Bronchial epithelial cell (primary cell): ENCODE results near the gene PPARA. TPM values are rescaled to one million over a fixed set of nuclear protein-coding genes. Genes with fewer than 3 reads are reported as not detected.

ENCODE experiments used
- DNase-seq: peaks from one replicate; pipeline ENCODE4 v3.0.0-alpha.2; 2010; ENCODE audit warnings: low read depth
- FAIRE-seq: peaks from 2 replicates; lab custom pipeline; 2011; peaks lifted over from hg19 to GRCh38; lab: Jason Lieb, UNC
- H3K27me3 ChIP-seq: 2 replicates; pipeline ENCODE4 v1.5.1; 2011; ENCODE audit warnings: low read length; ENCODE audit not compliant: control insufficient read depth, insufficient read depth
- H3K36me3 ChIP-seq: 2 replicates; pipeline ENCODE4 v1.5.1; 2011; ENCODE audit warnings: low read length; ENCODE audit not compliant: control insufficient read depth, insufficient read depth
- H3K4me3 ChIP-seq: 2 replicates; pipeline ENCODE4 v1.5.1; 2011; ENCODE audit warnings: mild to moderate bottlenecking, low read depth, low read length, control low read depth
- CTCF ChIP-seq: IDR thresholded peaks from 2 replicates; pipeline ENCODE4 v1.5.1; 2011; ENCODE audit warnings: mild to moderate bottlenecking, moderate library complexity, low read length, control low read depth, inconsistent platforms; ENCODE audit not compliant: insufficient read depth, severe bottlenecking
- total RNA-seq: library from RNA; depleted of rRNA; stranded (reverse); fragments of >200 nt; gene quantifications from 2 replicates; pipeline ENCODE4 v1.2.1, GENCODE V29; 2014

The PPARA gene
- total RNA-seq, 1 donor from 2014 or later = 10.5 TPM

- Histone ChIP-seq H3K36me3 (peaks cover 11% of the 10 kb centered on the region), H3K4me3 (no peak overlapping the region), H3K27me3 (no peaks in the 10 kb centered on the region)
- TF ChIP-seq CTCF = no peak
- DNase-seq (no peak), FAIRE-seq (no peak)
These were observed 124.1 kb downstream of the PPARA start for GRCh38 chr22:46274381-46274780.

GRCh38 chr22:46275455-46276122 is 125.3 kb downstream of the PPARA start:
- no peak for TF ChIP-seq CTCF
- H3K27me3 ChIP-seq = no peaks in the 10 kb centered on the region
- H3K36me3 ChIP-seq = peaks cover 13% of the 10 kb centered on the region
- no peak for FAIRE-seq
- no peak for DNase-seq
- H3K4me3 ChIP-seq = no peak overlapping the region

GRCh38 chr22:46276563-46276962 is 126.2 kb downstream of the PPARA start:
- TF ChIP-seq CTCF = no peak
- no peaks in the 10 kb centered on the region for H3K27me3 ChIP-seq
- H3K36me3 ChIP-seq = peaks cover 14% of the 10 kb centered on the region
- no peak for FAIRE-seq
- no peak overlapping the region for H3K4me3 ChIP-seq
- no peak for DNase-seq

GRCh38 chr22:46278656-46279645 is 128.6 kb downstream of the PPARA start:
- H3K36me3 ChIP-seq = peaks cover 14% of the 10 kb centered on the region
- no peak for TF ChIP-seq CTCF
- peak; percentile 7 for FAIRE-seq
- no peak overlapping the region for H3K4me3 ChIP-seq
- H3K27me3 ChIP-seq = no peaks in the 10 kb centered on the region
- no peak for DNase-seq

- no peaks in the 10 kb centered on the region for H3K27me3 ChIP-seq
- FAIRE-seq (no peak), DNase-seq (no peak)
- H3K36me3 ChIP-seq = peaks cover 15% of the 10 kb centered on the region
- H3K4me3 ChIP-seq = no peak overlapping the region
- TF ChIP-seq CTCF = no peak
These were observed 129.9 kb downstream of the PPARA start for GRCh38 chr22:46280063-46280817.
